Measurements from ENCODE around the gene CPNE2. TPM values are rescaled to one million over a fixed set of nuclear protein-coding genes. Genes with fewer than 3 reads are reported as not detected.
"Not testable (repeated sequence)": the region's sequence is repeated elsewhere in the genome, so short reads cannot be mapped to it uniquely, and the experiment has no call there.

Gene CPNE2
- total RNA-seq, 2 experiments from 2014 or later: 10.4 TPM

GRCh38 chr16:57082664-57083063, 9.7 kb upstream of the CPNE2 start:
- no peaks in the 10 kb centered on the region for H3K27me3 Mint-ChIP-seq
- no peak for DNase-seq
- peaks cover 21% of the 10 kb centered on the region for H3K4me1 Mint-ChIP-seq
- peaks cover 3% of the 10 kb centered on the region for H3K36me3 Mint-ChIP-seq
- no peak overlapping the region for H3K4me3 Mint-ChIP-seq
- H3K27ac Mint-ChIP-seq: no peak overlapping the region
- H3K9me3 Mint-ChIP-seq: no peaks in the 10 kb centered on the region

- H3K4me1 Mint-ChIP-seq: peaks cover 21% of the 10 kb centered on the region
- H3K9me3 Mint-ChIP-seq: no peaks in the 10 kb centered on the region
- no peak for DNase-seq
- peak overlapping the region; percentile 76 for H3K27ac Mint-ChIP-seq
- H3K27me3 Mint-ChIP-seq: no peaks in the 10 kb centered on the region
- H3K4me3 Mint-ChIP-seq: no peak overlapping the region
- H3K36me3 Mint-ChIP-seq: peaks cover 3% of the 10 kb centered on the region
These were observed 8.8 kb upstream of the CPNE2 start for GRCh38 chr16:57083485-57084126.

- no peaks in the 10 kb centered on the region for H3K27me3 Mint-ChIP-seq
- H3K4me1 Mint-ChIP-seq: peaks cover 21% of the 10 kb centered on the region
- peak overlapping the region; percentile 6 for H3K4me3 Mint-ChIP-seq
- H3K36me3 Mint-ChIP-seq: peaks cover 3% of the 10 kb centered on the region
- H3K27ac Mint-ChIP-seq: peak overlapping the region; percentile 76
- DNase-seq: peak; percentile 73
- H3K9me3 Mint-ChIP-seq: no peaks in the 10 kb centered on the region
These were observed 8.1 kb upstream of the CPNE2 start for GRCh38 chr16:57084257-57084770.

- peaks cover 14% of the 10 kb centered on the region for H3K4me1 Mint-ChIP-seq
- H3K9me3 Mint-ChIP-seq: no peaks in the 10 kb centered on the region
- no peak overlapping the region for H3K4me3 Mint-ChIP-seq
- H3K36me3 Mint-ChIP-seq: no peaks in the 10 kb centered on the region
- H3K27me3 Mint-ChIP-seq: no peaks in the 10 kb centered on the region
- no peak for DNase-seq
- peak overlapping the region; percentile 76 for H3K27ac Mint-ChIP-seq
These were observed 7.4 kb upstream of the CPNE2 start for GRCh38 chr16:57084996-57085395.

GRCh38 chr16:57087003-57087402, 5.4 kb upstream of the CPNE2 start:
- H3K27ac Mint-ChIP-seq: no peak overlapping the region
- peaks cover 4% of the 10 kb centered on the region for H3K27me3 Mint-ChIP-seq
- DNase-seq: no peak
- H3K4me3 Mint-ChIP-seq: no peak overlapping the region
- no peaks in the 10 kb centered on the region for H3K9me3 Mint-ChIP-seq
- H3K4me1 Mint-ChIP-seq: peaks cover 18% of the 10 kb centered on the region
- H3K36me3 Mint-ChIP-seq: no peaks in the 10 kb centered on the region

- no peaks in the 10 kb centered on the region for H3K36me3 Mint-ChIP-seq
- H3K27me3 Mint-ChIP-seq: peaks cover 10% of the 10 kb centered on the region
- DNase-seq: no peak
- no peak overlapping the region for H3K4me3 Mint-ChIP-seq
- no peak overlapping the region for H3K27ac Mint-ChIP-seq
- no peaks in the 10 kb centered on the region for H3K9me3 Mint-ChIP-seq
- peaks cover 10% of the 10 kb centered on the region for H3K4me1 Mint-ChIP-seq
These were observed 3.0 kb upstream of the CPNE2 start for GRCh38 chr16:57089406-57089805.

GRCh38 chr16:57091200-57091974, 996 bp upstream of the CPNE2 start:
- peak overlapping the region; percentile 65 for H3K4me3 Mint-ChIP-seq
- DNase-seq: no peak
- peaks cover 10% of the 10 kb centered on the region for H3K27me3 Mint-ChIP-seq
- no peaks in the 10 kb centered on the region for H3K36me3 Mint-ChIP-seq
- peaks cover 7% of the 10 kb centered on the region for H3K4me1 Mint-ChIP-seq
- H3K9me3 Mint-ChIP-seq: no peaks in the 10 kb centered on the region
- no peak overlapping the region for H3K27ac Mint-ChIP-seq

GRCh38 chr16:57092786-57093411, 516 bp downstream of the CPNE2 start:
- H3K9me3 Mint-ChIP-seq: no peaks in the 10 kb centered on the region
- peak overlapping the region; percentile 75 for H3K4me3 Mint-ChIP-seq
- peak; percentile 70 for DNase-seq
- peaks cover 9% of the 10 kb centered on the region for H3K4me1 Mint-ChIP-seq
- H3K36me3 Mint-ChIP-seq: no peaks in the 10 kb centered on the region
- H3K27me3 Mint-ChIP-seq: peaks cover 10% of the 10 kb centered on the region
- H3K27ac Mint-ChIP-seq: no peak overlapping the region

GRCh38 chr16:57093666-57094564, 1.5 kb downstream of the CPNE2 start:
- Mint-ChIP-seq H3K4me1 (peaks cover 9% of the 10 kb centered on the region), H3K27ac (no peak overlapping the region), H3K36me3 (no peaks in the 10 kb centered on the region), H3K27me3 (peaks cover 10% of the 10 kb centered on the region), H3K4me3 (peak overlapping the region; percentile 75), H3K9me3 (no peaks in the 10 kb centered on the region)
- no peak for DNase-seq

GRCh38 chr16:57094911-57095310, 2.5 kb downstream of the CPNE2 start:
- Mint-ChIP-seq H3K9me3 (no peaks in the 10 kb centered on the region), H3K4me3 (no peak overlapping the region), H3K4me1 (peaks cover 9% of the 10 kb centered on the region), H3K36me3 (no peaks in the 10 kb centered on the region), H3K27ac (no peak overlapping the region), H3K27me3 (peaks cover 10% of the 10 kb centered on the region)
- DNase-seq: no peak

- Mint-ChIP-seq H3K4me3 (no peak overlapping the region), H3K4me1 (peaks cover 13% of the 10 kb centered on the region), H3K36me3 (no peaks in the 10 kb centered on the region), H3K27ac (no peak overlapping the region), H3K9me3 (no peaks in the 10 kb centered on the region), H3K27me3 (peaks cover 7% of the 10 kb centered on the region)
- DNase-seq: no peak
These were observed 3.8 kb downstream of the CPNE2 start for GRCh38 chr16:57096192-57096591.

- no peaks in the 10 kb centered on the region for H3K36me3 Mint-ChIP-seq
- H3K27ac Mint-ChIP-seq: no peak overlapping the region
- peaks cover 6% of the 10 kb centered on the region for H3K27me3 Mint-ChIP-seq
- peaks cover 10% of the 10 kb centered on the region for H3K4me1 Mint-ChIP-seq
- H3K9me3 Mint-ChIP-seq: no peaks in the 10 kb centered on the region
- DNase-seq: no peak
- no peak overlapping the region for H3K4me3 Mint-ChIP-seq
These were observed 4.4 kb downstream of the CPNE2 start for GRCh38 chr16:57096793-57097192.

GRCh38 chr16:57098188-57098841, 5.9 kb downstream of the CPNE2 start:
- DNase-seq: no peak
- Mint-ChIP-seq H3K27me3 (peaks cover 5% of the 10 kb centered on the region), H3K27ac (no peak overlapping the region), H3K9me3 (no peaks in the 10 kb centered on the region), H3K4me3 (no peak overlapping the region), H3K36me3 (no peaks in the 10 kb centered on the region), H3K4me1 (peaks cover 7% of the 10 kb centered on the region)

GRCh38 chr16:57099965-57100364, 7.6 kb downstream of the CPNE2 start:
- peaks cover 11% of the 10 kb centered on the region for H3K4me1 Mint-ChIP-seq
- not testable (repeated sequence) for H3K4me3 Mint-ChIP-seq, H3K27ac Mint-ChIP-seq

More at GRCh38 chr16:57099965-57100364, 7.6 kb downstream of the CPNE2 start:
- not testable (repeated sequence) for H3K36me3 Mint-ChIP-seq, H3K27me3 Mint-ChIP-seq, DNase-seq, H3K9me3 Mint-ChIP-seq
